Lower leg skin (tissue), 4 donors: Measurements from ENCODE around the gene MEAF6. TPM values are rescaled to one million over a fixed set of nuclear protein-coding genes. Genes with fewer than 3 reads are reported as not detected.
"Not testable (repeated sequence)": the region's sequence is repeated elsewhere in the genome, so short reads cannot be mapped to it uniquely, and the experiment has no call there.

ENCODE experiments used
- DNase-seq, 2 donors: peaks; one replicate each; pipeline ENCODE4 v3.0.0-alpha.2; 2019; ENCODE audit warnings: low spot score in 2 of 2
- H3K4me3 ChIP-seq: fragments of 200-600 bp; sonication (generic); 2 replicates; pipeline ENCODE4 v1.5.1; 2017; ENCODE audit warnings: mild to moderate bottlenecking, low read depth; ENCODE audit not compliant: poor library complexity, severe bottlenecking
- POLR2A ChIP-seq, 2 donors: fragments of 450-650 bp; IDR thresholded peaks; one replicate each; pipeline ENCODE4 v1.6.1; 2016 to 2017; ENCODE audit warnings: antibody characterized with exemption in 2 of 2, mild to moderate bottlenecking in 1 of 2, moderate library complexity in 1 of 2
- WGBS, 2 donors: methylation state at CpG; one replicate each; pipeline ENCODE4 v1.1.5; 2018; 5-methylcytosine and 5-hydroxymethylcytosine counted together
- intact Hi-C: fragments of 100-400 bp; cut with DNase I; formaldehyde crosslinking; loops from one replicate; pipeline ENCODE4 v1.15.0; 2023; ENCODE audit warnings: low total_unique reads
- total RNA-seq, 4 donors: library from RNA; depleted of rRNA; stranded (reverse); fragments of >200 nt; gene quantifications; one replicate each; pipeline ENCODE4 v1.1.0, GENCODE V29; 2016
- TF ChIP-seq, protein P1 (sequence below), 3 donors: fragments of 450-650 bp; IDR thresholded peaks; one replicate each; pipeline ENCODE4 v1.5.1; 2016; ENCODE audit warnings: antibody characterized with exemption in 3 of 3, mild to moderate bottlenecking in 3 of 3, moderate library complexity in 2 of 3

The MEAF6 gene
- total RNA-seq, result 10 to 100 TPM; 55.7 to 94.2 (median 77.8) TPM

GRCh38 chr1:37514350-37515184, at the start of gene MEAF6:
Gene MEAF6, minus strand, starts transcription at chr1:37514766. Its CDS starts 20 bp downstream, at chr1:37514746.
- 0 to 1% methylated on average over 61 to 82 of the region's 100 CpGs for WGBS, 2 donors
- H3K4me3 ChIP-seq, result peak within 1 kb of the TSS; percentile 92
- DNase-seq, result peak; percentile 66 to 96
- intact Hi-C loops, result no loop called here
- TF ChIP-seq POLR2A (IDR thresholded peaks at IDR 0.05), result peak in 1 of 2 donors; percentile 24
- TF ChIP-seq, protein P1, sequence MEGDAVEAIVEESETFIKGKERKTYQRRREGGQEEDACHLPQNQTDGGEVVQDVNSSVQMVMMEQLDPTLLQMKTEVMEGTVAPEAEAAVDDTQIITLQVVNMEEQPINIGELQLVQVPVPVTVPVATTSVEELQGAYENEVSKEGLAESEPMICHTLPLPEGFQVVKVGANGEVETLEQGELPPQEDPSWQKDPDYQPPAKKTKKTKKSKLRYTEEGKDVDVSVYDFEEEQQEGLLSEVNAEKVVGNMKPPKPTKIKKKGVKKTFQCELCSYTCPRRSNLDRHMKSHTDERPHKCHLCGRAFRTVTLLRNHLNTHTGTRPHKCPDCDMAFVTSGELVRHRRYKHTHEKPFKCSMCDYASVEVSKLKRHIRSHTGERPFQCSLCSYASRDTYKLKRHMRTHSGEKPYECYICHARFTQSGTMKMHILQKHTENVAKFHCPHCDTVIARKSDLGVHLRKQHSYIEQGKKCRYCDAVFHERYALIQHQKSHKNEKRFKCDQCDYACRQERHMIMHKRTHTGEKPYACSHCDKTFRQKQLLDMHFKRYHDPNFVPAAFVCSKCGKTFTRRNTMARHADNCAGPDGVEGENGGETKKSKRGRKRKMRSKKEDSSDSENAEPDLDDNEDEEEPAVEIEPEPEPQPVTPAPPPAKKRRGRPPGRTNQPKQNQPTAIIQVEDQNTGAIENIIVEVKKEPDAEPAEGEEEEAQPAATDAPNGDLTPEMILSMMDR (IDR thresholded peaks at IDR 0.05), result no peak

DNA sequence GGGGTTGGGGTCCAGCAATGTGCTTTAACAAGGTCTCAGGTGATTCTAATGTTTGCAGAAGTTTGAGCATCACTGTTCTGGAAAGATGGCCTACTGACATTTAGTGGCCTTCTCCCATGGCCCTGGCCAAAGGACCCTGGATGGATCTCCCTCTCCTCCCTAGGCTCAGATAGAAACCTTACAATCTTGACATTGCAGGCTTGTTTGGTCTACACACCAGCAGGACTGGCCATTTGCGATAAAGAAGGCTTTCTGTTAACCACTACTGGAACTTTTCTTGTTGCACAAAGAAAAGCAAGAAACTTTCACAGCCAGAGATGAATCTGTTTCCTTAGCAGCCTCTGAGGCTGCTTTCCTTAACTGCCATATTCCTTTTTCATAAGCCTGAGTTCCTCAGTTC, 48.4 kb upstream of the MEAF6 start:
- no peak overlapping the region for H3K4me3 ChIP-seq
- peak in 1 of 2 donors; percentile 57 for DNase-seq
- WGBS, 2 donors, result 91 to 96% methylated on average over 1 of the region's 1 CpG
- intact Hi-C loops, result no loop called here
- TF ChIP-seq, protein P1 (IDR thresholded peaks at IDR 0.05), result no peak
- TF ChIP-seq POLR2A (IDR thresholded peaks at IDR 0.05), result no peak

DNA sequence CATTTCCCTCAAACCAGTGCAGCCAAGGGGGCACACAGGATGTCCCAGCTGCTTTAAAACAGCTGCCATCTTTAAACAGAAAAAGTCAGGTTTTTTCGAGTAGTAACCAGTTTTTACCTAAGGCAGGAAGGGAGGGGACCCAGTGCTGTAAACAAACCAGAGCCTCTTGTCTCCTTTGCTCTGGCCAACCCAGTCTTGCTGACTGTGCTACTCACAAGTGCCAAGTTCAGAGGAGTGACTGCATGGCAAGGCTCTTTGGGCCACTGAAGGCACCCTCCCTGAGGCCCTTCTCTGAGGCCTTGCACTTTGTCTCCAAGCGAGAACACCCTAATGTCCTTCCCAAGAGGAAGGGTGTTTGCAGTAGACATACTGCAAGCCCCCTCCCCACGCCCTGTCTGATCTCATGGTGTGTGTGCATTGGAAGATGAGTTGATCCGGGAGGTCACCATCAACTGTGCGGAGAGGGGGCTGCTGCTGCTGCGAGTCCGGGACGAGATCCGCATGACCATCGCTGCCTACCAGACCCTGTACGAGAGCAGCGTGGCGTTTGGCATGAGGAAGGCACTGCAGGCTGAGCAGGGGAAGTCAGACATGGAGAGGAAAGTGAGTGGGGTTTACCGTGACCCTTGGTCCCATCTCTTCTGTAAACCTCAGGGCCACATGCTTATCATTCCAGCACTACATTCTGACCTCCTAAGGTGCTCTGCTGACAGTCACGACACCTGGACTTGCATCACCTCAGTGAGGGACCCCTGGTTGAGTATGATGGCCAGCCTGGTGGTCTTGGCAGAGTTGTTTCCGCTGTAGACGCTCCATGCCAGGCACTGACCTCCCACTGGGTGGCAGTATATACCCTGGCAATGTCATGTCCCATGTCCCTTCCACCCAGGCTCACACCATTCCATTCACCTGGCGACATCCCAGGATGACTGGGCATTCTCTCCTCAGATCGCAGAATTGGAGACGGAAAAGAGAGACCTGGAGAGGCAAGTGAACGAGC, 46.9 kb upstream of the MEAF6 start:
- intact Hi-C loops, result no loop called here
- no peak for TF ChIP-seq POLR2A (IDR thresholded peaks at IDR 0.05)
- TF ChIP-seq, protein P1 (IDR thresholded peaks at IDR 0.05), result no peak
- DNase-seq, result peak in 1 of 2 donors; percentile 76
- 89 to 90% methylated on average over 21 of the region's 21 CpGs for WGBS, 2 donors
- no peak overlapping the region for H3K4me3 ChIP-seq

DNA sequence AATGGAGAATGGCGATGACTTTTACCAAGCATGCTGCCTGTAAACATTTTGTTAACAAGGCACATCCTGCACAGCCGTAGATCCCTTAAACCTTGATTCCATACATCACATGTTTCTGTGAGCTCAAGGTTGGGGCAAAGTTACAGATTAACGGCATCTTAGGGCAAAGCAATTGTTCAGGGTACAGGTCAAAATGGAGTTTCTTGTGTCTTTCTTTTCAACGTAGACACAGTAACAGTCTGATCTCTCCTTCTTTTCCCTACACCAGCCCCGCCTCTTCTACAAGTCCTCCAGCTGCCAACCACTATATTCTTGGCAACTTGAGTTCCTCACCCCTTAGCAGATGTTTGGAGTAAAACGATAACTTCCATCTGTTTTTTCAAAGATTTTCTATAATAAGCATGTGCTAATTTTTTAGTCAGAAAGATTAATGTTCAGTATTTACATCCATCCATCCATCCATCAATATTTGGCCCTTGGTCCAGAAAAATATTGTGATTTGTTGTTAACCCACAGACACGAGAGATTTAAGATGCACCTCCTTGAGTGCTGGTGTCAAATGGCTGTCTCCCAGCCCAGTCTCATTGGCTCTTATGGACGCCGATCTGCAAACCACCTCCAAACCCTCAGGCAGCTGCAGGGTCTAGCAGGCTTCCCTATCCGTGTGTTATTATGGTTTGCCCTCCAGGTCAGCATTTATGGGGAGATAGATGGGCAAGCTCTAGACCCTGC, 46.0 kb upstream of the MEAF6 start:
- TF ChIP-seq, protein P1 (IDR thresholded peaks at IDR 0.05), result no peak
- no peak for TF ChIP-seq POLR2A (IDR thresholded peaks at IDR 0.05)
- intact Hi-C loops, result no loop called here
- WGBS, 2 donors, result 50 to 62% methylated on average over 10 of the region's 10 CpGs
- peak in 1 of 2 donors; percentile 6 for DNase-seq
- H3K4me3 ChIP-seq, result no peak overlapping the region

DNA sequence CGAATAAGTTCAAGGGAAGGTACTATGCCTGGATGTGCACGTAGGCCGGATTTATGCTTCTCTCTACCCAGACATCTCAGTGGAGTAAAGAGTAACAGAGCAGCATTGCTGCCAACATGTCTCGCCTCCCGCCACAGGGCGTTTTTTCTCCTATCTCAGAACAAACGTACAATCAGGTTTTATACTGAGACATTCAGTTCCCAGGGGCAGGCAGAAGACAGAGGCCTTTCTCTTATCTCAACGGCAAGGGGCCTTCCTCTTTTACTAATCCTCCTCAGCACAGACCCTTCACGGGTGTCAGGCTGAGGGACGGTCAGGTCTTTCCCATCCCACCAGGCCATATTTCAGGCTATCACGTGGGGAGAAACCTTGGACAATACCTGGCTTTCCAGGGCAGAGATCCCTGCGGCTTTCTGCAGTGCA, 45.4 kb upstream of the MEAF6 start:
- 68 to 69% methylated on average over 12 of the region's 12 CpGs for WGBS, 2 donors
- DNase-seq, result peak in 1 of 2 donors; percentile 49
- H3K4me3 ChIP-seq, intact Hi-C loops: not testable (repeated sequence)
